HUES48 (cell line): Measurements from ENCODE around the gene HDAC4.

Experiments
- H3K27ac ChIP-seq: one replicate; pipeline ENCODE4 v1.7.0; 2013; ENCODE audit warnings: low read depth, low read length, inconsistent platforms
- H3K27me3 ChIP-seq: 2 replicates; pipeline ENCODE4 v1.6.1; 2013; ENCODE audit warnings: mild to moderate bottlenecking, low read length; ENCODE audit not compliant: control insufficient read depth, insufficient read depth
- H3K36me3 ChIP-seq: 2 replicates; pipeline ENCODE4 v1.6.1; 2013; ENCODE audit warnings: low read length; ENCODE audit not compliant: control insufficient read depth, insufficient read depth
- H3K4me1 ChIP-seq: 2 replicates; pipeline ENCODE4 v1.6.1; 2013; ENCODE audit warnings: mild to moderate bottlenecking, low read length; ENCODE audit not compliant: control insufficient read depth, insufficient read depth
- H3K4me3 ChIP-seq: 2 replicates; pipeline ENCODE4 v1.5.1; 2013; ENCODE audit warnings: mild to moderate bottlenecking, low read depth, low read length
- H3K9ac ChIP-seq: 2 replicates; pipeline ENCODE4 v1.6.1; 2013; ENCODE audit warnings: mild to moderate bottlenecking, low read depth, low read length, moderate library complexity
- H3K9me3 ChIP-seq: 2 replicates; pipeline ENCODE4 v1.6.1; 2013; ENCODE audit warnings: low read length; ENCODE audit not compliant: control insufficient read depth, insufficient read depth

Gene HDAC4

GRCh38 chr2:239406316-239406995 lies 5.6 kb upstream of the HDAC4 start:
- Histone ChIP-seq H3K27me3 (no peaks in the 10 kb centered on the region), H3K27ac (no peak overlapping the region), H3K9ac (no peak overlapping the region), H3K4me3 (no peak overlapping the region), H3K9me3 (no peaks in the 10 kb centered on the region), H3K4me1 (0 out of 2 replicates have a peak, but pooled peaks cover 2% of the 10 kb centered on the region), H3K36me3 (no peaks in the 10 kb centered on the region)

- Histone ChIP-seq H3K4me3 (no peak overlapping the region), H3K36me3 (no peaks in the 10 kb centered on the region), H3K27me3 (no peaks in the 10 kb centered on the region), H3K9me3 (no peaks in the 10 kb centered on the region), H3K27ac (no peak overlapping the region), H3K4me1 (0 out of 2 replicates have a peak, but pooled peaks cover 2% of the 10 kb centered on the region), H3K9ac (no peak overlapping the region)
These were observed 4.3 kb upstream of the HDAC4 start for GRCh38 chr2:239405071-239405470.

- no peaks in the 10 kb centered on the region for H3K27me3 ChIP-seq
- no peak overlapping the region for H3K27ac ChIP-seq
- no peaks in the 10 kb centered on the region for H3K9me3 ChIP-seq
- no peaks in the 10 kb centered on the region for H3K36me3 ChIP-seq
- peak overlapping the region; percentile 79 for H3K4me3 ChIP-seq
- peaks cover 19% of the 10 kb centered on the region for H3K4me1 ChIP-seq
- H3K9ac ChIP-seq, result no peak overlapping the region
These were observed 1.8 kb upstream of the HDAC4 start for GRCh38 chr2:239402666-239403065.

GRCh38 chr2:239401881-239402233 lies 1.0 kb upstream of the HDAC4 start:
- Histone ChIP-seq H3K4me1 (peaks cover 19% of the 10 kb centered on the region), H3K9ac (peak overlapping the region; percentile 98), H3K4me3 (peak overlapping the region; percentile 79), H3K36me3 (no peaks in the 10 kb centered on the region), H3K9me3 (no peaks in the 10 kb centered on the region), H3K27ac (peak overlapping the region; percentile 97), H3K27me3 (no peaks in the 10 kb centered on the region)

- Histone ChIP-seq H3K36me3 (no peaks in the 10 kb centered on the region), H3K9me3 (no peaks in the 10 kb centered on the region), H3K27ac (peak overlapping the region; percentile 97), H3K9ac (peak overlapping the region; percentile 98), H3K27me3 (no peaks in the 10 kb centered on the region), H3K4me3 (peak overlapping the region; percentile 79), H3K4me1 (peaks cover 19% of the 10 kb centered on the region)
These were observed 454 bp upstream of the HDAC4 start for GRCh38 chr2:239401067-239401880.

GRCh38 chr2:239399921-239400595 lies 762 bp downstream of the HDAC4 start:
- Histone ChIP-seq H3K36me3 (no peaks in the 10 kb centered on the region), H3K9ac (peak overlapping the region; percentile 13; the same call in 1 of the 2 replicates), H3K4me1 (peaks cover 19% of the 10 kb centered on the region), H3K27ac (peak overlapping the region; percentile 64), H3K9me3 (no peaks in the 10 kb centered on the region), H3K27me3 (no peaks in the 10 kb centered on the region), H3K4me3 (peak overlapping the region; percentile 69)

- H3K27ac ChIP-seq, result peak overlapping the region; percentile 64
- peak overlapping the region; percentile 13; the same call in 1 of the 2 replicates for H3K9ac ChIP-seq
These were observed 1.3 kb downstream of the HDAC4 start for GRCh38 chr2:239399433-239399920.

GRCh38 chr2:239398521-239398921 lies 2.3 kb downstream of the HDAC4 start:
- H3K4me1 ChIP-seq, result peaks cover 19% of the 10 kb centered on the region
- H3K9me3 ChIP-seq, result no peaks in the 10 kb centered on the region
- no peak overlapping the region for H3K9ac ChIP-seq

More at GRCh38 chr2:239399433-239399920, 1.3 kb downstream of the HDAC4 start:
- Histone ChIP-seq H3K4me1 (peaks cover 19% of the 10 kb centered on the region), H3K27me3 (no peaks in the 10 kb centered on the region), H3K9me3 (no peaks in the 10 kb centered on the region), H3K36me3 (no peaks in the 10 kb centered on the region), H3K4me3 (peak overlapping the region; percentile 69)

GRCh38 chr2:239397931-239398471 lies 2.8 kb downstream of the HDAC4 start:
- no peaks in the 10 kb centered on the region for H3K27me3 ChIP-seq
- H3K9me3 ChIP-seq, result no peaks in the 10 kb centered on the region
- H3K4me3 ChIP-seq, result no peak overlapping the region
- peaks cover 19% of the 10 kb centered on the region for H3K4me1 ChIP-seq
- no peak overlapping the region for H3K9ac ChIP-seq
- H3K36me3 ChIP-seq, result no peaks in the 10 kb centered on the region
- H3K27ac ChIP-seq, result no peak overlapping the region

More at GRCh38 chr2:239398521-239398921, 2.3 kb downstream of the HDAC4 start:
- 0 out of 2 replicates have a peak overlapping the region, but pooled peaks have one; percentile 69 for H3K4me3 ChIP-seq
- H3K36me3 ChIP-seq, result no peaks in the 10 kb centered on the region
- no peak overlapping the region for H3K27ac ChIP-seq
- no peaks in the 10 kb centered on the region for H3K27me3 ChIP-seq

- Histone ChIP-seq H3K36me3 (no peaks in the 10 kb centered on the region), H3K9me3 (no peaks in the 10 kb centered on the region), H3K27me3 (no peaks in the 10 kb centered on the region), H3K27ac (no peak overlapping the region), H3K4me1 (peaks cover 16% of the 10 kb centered on the region), H3K4me3 (no peak overlapping the region), H3K9ac (no peak overlapping the region)
These were observed 3.7 kb downstream of the HDAC4 start for GRCh38 chr2:239396881-239397681.
